ENCODE results near the gene TMEM39A. TPM values are rescaled to one million over a fixed set of nuclear protein-coding genes. Genes with fewer than 3 reads are reported as not detected.

The TMEM39A gene
- total RNA-seq, 1 donor from 2014 or later = 45.6 TPM

DNA sequence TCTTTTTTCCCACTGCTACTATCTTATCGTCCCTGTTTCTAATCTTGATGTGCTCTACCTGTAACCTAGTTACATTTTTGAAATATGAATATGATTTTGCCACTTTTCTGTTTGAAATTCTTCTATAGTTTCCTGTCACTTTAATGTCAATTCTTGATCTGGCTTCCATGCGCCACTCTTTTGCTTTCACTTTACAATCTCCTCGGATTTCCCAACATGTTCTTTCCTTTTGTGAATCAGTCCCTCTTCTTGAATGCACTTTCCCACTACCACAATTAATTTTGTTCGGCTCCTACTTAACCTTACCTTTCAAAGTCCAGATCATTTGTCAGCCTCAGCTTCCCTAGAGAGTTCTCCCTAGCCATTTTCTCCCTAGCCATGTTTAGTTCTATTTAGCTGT, 43.2 kb upstream of the TMEM39A start:
- peaks cover 68% of the 10 kb centered on the region for H3K36me3 Mint-ChIP-seq (ENCODE audit: low read depth)
- no peak overlapping the region for H3K4me3 Mint-ChIP-seq
- no peak for TF ChIP-seq CTCF (IDR thresholded peaks at IDR 0.05)
- no peak for ATAC-seq (ENCODE audit: low read depth)
- DNase-seq = no peak
- H3K9me3 Mint-ChIP-seq = no peaks in the 10 kb centered on the region
- ChIA-PET POLR2A (interaction anchor here (1.1 kb wide), 1 partner anchor 8 kb away, joined by 5 read pairs; the partner anchor contains the start of gene TIMMDC1), CTCF (no interaction called here)
- intact Hi-C loops (cut with micrococcal nuclease) = no loop called here
- H3K27me3 Mint-ChIP-seq = no peaks in the 10 kb centered on the region
- peaks cover 14% of the 10 kb centered on the region for H3K4me1 Mint-ChIP-seq
- no peak overlapping the region for H3K27ac Mint-ChIP-seq

GRCh38 chr3:119500901-119501300, 37.5 kb upstream of the TMEM39A start:
- Mint-ChIP-seq H3K36me3 (ENCODE audit: low read depth) (peaks cover 41% of the 10 kb centered on the region), H3K27me3 (no peaks in the 10 kb centered on the region), H3K4me3 (peak overlapping the region; percentile 5), H3K9me3 (no peaks in the 10 kb centered on the region), H3K4me1 (peaks cover 38% of the 10 kb centered on the region), H3K27ac (peak overlapping the region; percentile 13)
- ChIA-PET CTCF (no interaction called here), POLR2A (interaction anchor here (0.6 to 1.2 kb wide), 2 partner anchors 35 to 39 kb away, joined by 3 read pairs; no protein-coding TSS in a partner anchor)
- intact Hi-C loops (cut with micrococcal nuclease) = no loop called here
- DNase-seq (no peak), ATAC-seq (ENCODE audit: low read depth) (no peak)
- no peak for TF ChIP-seq CTCF (IDR thresholded peaks at IDR 0.05)

GRCh38 chr3:119500265-119500664, 36.9 kb upstream of the TMEM39A start:
- POLR2A ChIA-PET = interaction anchor here (0.6 to 1.1 kb wide), 2 partner anchors 11 to 34 kb away, joined by 3 to 4 read pairs; no protein-coding TSS in a partner anchor
- Mint-ChIP-seq H3K27me3 (no peaks in the 10 kb centered on the region), H3K27ac (peak overlapping the region; percentile 13), H3K36me3 (ENCODE audit: low read depth) (peaks cover 35% of the 10 kb centered on the region), H3K9me3 (no peaks in the 10 kb centered on the region), H3K4me1 (peaks cover 38% of the 10 kb centered on the region), H3K4me3 (no peak overlapping the region)
- DNase-seq = no peak
- TF ChIP-seq CTCF (IDR thresholded peaks at IDR 0.05) = no peak
- CTCF ChIA-PET = no interaction called here
- no peak for ATAC-seq (ENCODE audit: low read depth)
- intact Hi-C loops (cut with micrococcal nuclease) = no loop called here

GRCh38 chr3:119498186-119499011, 35.0 kb upstream of the TMEM39A start, which contains the start of gene TIMMDC1:
Gene TIMMDC1, plus strand, starts transcription at chr3:119498547. Its CDS starts 187 bp downstream, at chr3:119498734.
- no peaks in the 10 kb centered on the region for H3K9me3 Mint-ChIP-seq
- POLR2A ChIA-PET = interaction anchor here (0.5 to 3.3 kb wide), 34 partner anchors 9 to 1098 kb away, joined by 3 to 102 read pairs (median 6); partner anchors contain the start of genes ADPRH, B4GALT4, CD80 and COX17
- peaks cover 19% of the 10 kb centered on the region for H3K36me3 Mint-ChIP-seq (ENCODE audit: low read depth)

More at GRCh38 chr3:119498186-119499011, 35.0 kb upstream of the TMEM39A start, which contains the start of gene TIMMDC1:
- ATAC-seq (ENCODE audit: low read depth) (peak; percentile 98), DNase-seq (peak; percentile 96)
- peak within 1 kb of the TSS; percentile 97 for H3K27ac Mint-ChIP-seq
- H3K27me3 Mint-ChIP-seq = no peaks in the 10 kb centered on the region
- peaks cover 38% of the 10 kb centered on the region for H3K4me1 Mint-ChIP-seq
- CTCF ChIA-PET = interaction anchor here (0.6 to 3.1 kb wide), 4 partner anchors 61 to 615 kb away, joined by 3 to 20 read pairs (median 8); partner anchors contain the start of gene CD80
- peak within 1 kb of the TSS; percentile 99 for H3K4me3 Mint-ChIP-seq
- intact Hi-C loops (cut with micrococcal nuclease) = loop anchor here (1.0 to 10.0 kb wide), 11 partner anchors 29 to 596 kb away; partner anchors contain the start of genes COX17, GSK3B and TMEM39A
- TF ChIP-seq CTCF (IDR thresholded peaks at IDR 0.05) = no peak

Data from activated B cell treated with CpG ODN at 0.5 μM for 24 hours (primary cell).